Measurements from ENCODE around the gene GRIA4. TPM values are rescaled to one million over a fixed set of nuclear protein-coding genes. Genes with fewer than 3 reads are reported as not detected.

GRIA4 gene
- total and polyA plus RNA-seq, 3 experiments from 2014 or later: not detected

GRCh38 chr11:105840391-105840790, 230.5 kb downstream of the GRIA4 start:
- no peaks in the 10 kb centered on the region for H3K36me3 ChIP-seq (ENCODE audit: insufficient read depth, low read length)
- CTCF ChIA-PET: no interaction called here
- no peaks in the 10 kb centered on the region for H3K4me1 ChIP-seq (ENCODE audit: insufficient read depth, low read length)
- no peak overlapping the region for H3K4me3 Mint-ChIP-seq
- H3K27ac Mint-ChIP-seq: no peak overlapping the region
- H3K27ac ChIP-seq (ENCODE audit: low read depth, low read length): no peak overlapping the region
- no peaks in the 10 kb centered on the region for H3K27me3 ChIP-seq (ENCODE audit: insufficient read depth, low read length, poor library complexity, severe bottlenecking)
- peaks cover 0 to under 1% of the 10 kb centered on the region in 2 donors for H3K27me3 Mint-ChIP-seq
- H3K9me3 Mint-ChIP-seq: peaks cover 0 to 4% (median 0%) of the 10 kb centered on the region in 5 donors
- H3K36me3 Mint-ChIP-seq: no peaks in the 10 kb centered on the region
- POLR2A ChIA-PET: no interaction called here
- no peaks in the 10 kb centered on the region for H3K4me1 Mint-ChIP-seq
- no peak for DNase-seq
- no peaks in the 10 kb centered on the region for H3K9me3 ChIP-seq (ENCODE audit: low read length)
- no peak overlapping the region for H3K4me3 ChIP-seq (ENCODE audit: low read length)

- Mint-ChIP-seq H3K4me1 (no peaks in the 10 kb centered on the region), H3K9me3 (no peaks in the 10 kb centered on the region), H3K36me3 (no peaks in the 10 kb centered on the region), H3K27ac (no peak overlapping the region), H3K4me3 (no peak overlapping the region), H3K27me3 (peaks cover 0 to 1% of the 10 kb centered on the region in 2 donors)
- no peaks in the 10 kb centered on the region for H3K4me1 ChIP-seq (ENCODE audit: insufficient read depth, low read length)
- CTCF ChIA-PET: no interaction called here
- DNase-seq: no peak
- H3K27ac ChIP-seq (ENCODE audit: low read depth, low read length): no peak overlapping the region
- no peaks in the 10 kb centered on the region for H3K27me3 ChIP-seq (ENCODE audit: insufficient read depth, low read length, poor library complexity, severe bottlenecking)
- no peaks in the 10 kb centered on the region for H3K9me3 ChIP-seq (ENCODE audit: low read length)
- no peaks in the 10 kb centered on the region for H3K36me3 ChIP-seq (ENCODE audit: insufficient read depth, low read length)
- POLR2A ChIA-PET: no interaction called here
- no peak overlapping the region for H3K4me3 ChIP-seq (ENCODE audit: low read length)
These were observed 242.5 kb downstream of the GRIA4 start for GRCh38 chr11:105852403-105852802.

- no peaks in the 10 kb centered on the region for H3K4me1 Mint-ChIP-seq
- POLR2A ChIA-PET: no interaction called here
- H3K27ac ChIP-seq (ENCODE audit: low read depth, low read length): no peak overlapping the region
- H3K36me3 Mint-ChIP-seq: no peaks in the 10 kb centered on the region
- no peak overlapping the region for H3K4me3 ChIP-seq (ENCODE audit: low read length)
- no peak for DNase-seq
- no peak overlapping the region for H3K4me3 Mint-ChIP-seq
- no peaks in the 10 kb centered on the region for H3K36me3 ChIP-seq (ENCODE audit: insufficient read depth, low read length)
- H3K27me3 ChIP-seq (ENCODE audit: insufficient read depth, low read length, poor library complexity, severe bottlenecking): no peaks in the 10 kb centered on the region
- no peaks in the 10 kb centered on the region for H3K9me3 ChIP-seq (ENCODE audit: low read length)
- H3K9me3 Mint-ChIP-seq: no peaks in the 10 kb centered on the region
- no peaks in the 10 kb centered on the region for H3K4me1 ChIP-seq (ENCODE audit: insufficient read depth, low read length)
- CTCF ChIA-PET: no interaction called here
- H3K27me3 Mint-ChIP-seq: peaks cover 0 to 2% of the 10 kb centered on the region in 2 donors
- no peak overlapping the region for H3K27ac Mint-ChIP-seq
These were observed 244.4 kb downstream of the GRIA4 start for GRCh38 chr11:105854269-105854668.

GRCh38 chr11:105856954-105857353, 247.1 kb downstream of the GRIA4 start:
- Mint-ChIP-seq H3K4me1 (no peaks in the 10 kb centered on the region), H3K27ac (no peak overlapping the region), H3K36me3 (no peaks in the 10 kb centered on the region), H3K9me3 (no peaks in the 10 kb centered on the region), H3K4me3 (no peak overlapping the region), H3K27me3 (peaks cover 0 to 12% of the 10 kb centered on the region in 2 donors)
- no peak overlapping the region for H3K4me3 ChIP-seq (ENCODE audit: low read length)
- H3K4me1 ChIP-seq (ENCODE audit: insufficient read depth, low read length): no peaks in the 10 kb centered on the region
- no peak overlapping the region for H3K27ac ChIP-seq (ENCODE audit: low read depth, low read length)
- no peaks in the 10 kb centered on the region for H3K36me3 ChIP-seq (ENCODE audit: insufficient read depth, low read length)
- no peaks in the 10 kb centered on the region for H3K9me3 ChIP-seq (ENCODE audit: low read length)
- CTCF ChIA-PET: no interaction called here
- POLR2A ChIA-PET: no interaction called here
- no peaks in the 10 kb centered on the region for H3K27me3 ChIP-seq (ENCODE audit: insufficient read depth, low read length, poor library complexity, severe bottlenecking)
- DNase-seq: no peak

GRCh38 chr11:105857728-105858127, 247.9 kb downstream of the GRIA4 start:
- H3K4me3 ChIP-seq (ENCODE audit: low read length): no peak overlapping the region
- H3K4me3 Mint-ChIP-seq: no peak overlapping the region
- no peaks in the 10 kb centered on the region for H3K27me3 ChIP-seq (ENCODE audit: insufficient read depth, low read length, poor library complexity, severe bottlenecking)
- CTCF ChIA-PET: no interaction called here
- H3K36me3 ChIP-seq (ENCODE audit: insufficient read depth, low read length): no peaks in the 10 kb centered on the region
- no peak overlapping the region for H3K27ac ChIP-seq (ENCODE audit: low read depth, low read length)
- DNase-seq: no peak
- H3K27ac Mint-ChIP-seq: no peak overlapping the region
- peaks cover 0 to 12% of the 10 kb centered on the region in 2 donors for H3K27me3 Mint-ChIP-seq
- no peaks in the 10 kb centered on the region for H3K4me1 Mint-ChIP-seq
- no peaks in the 10 kb centered on the region for H3K4me1 ChIP-seq (ENCODE audit: insufficient read depth, low read length)
- H3K9me3 ChIP-seq (ENCODE audit: low read length): no peaks in the 10 kb centered on the region
- H3K36me3 Mint-ChIP-seq: no peaks in the 10 kb centered on the region
- no peaks in the 10 kb centered on the region for H3K9me3 Mint-ChIP-seq
- POLR2A ChIA-PET: no interaction called here

- no peak overlapping the region for H3K4me3 ChIP-seq (ENCODE audit: low read length)
- no peak overlapping the region for H3K4me3 Mint-ChIP-seq
- H3K27ac ChIP-seq (ENCODE audit: low read depth, low read length): no peak overlapping the region
- no peaks in the 10 kb centered on the region for H3K9me3 ChIP-seq (ENCODE audit: low read length)
- DNase-seq: no peak
- peaks cover 0 to 12% of the 10 kb centered on the region in 2 donors for H3K27me3 Mint-ChIP-seq
- H3K9me3 Mint-ChIP-seq: no peaks in the 10 kb centered on the region
- ChIA-PET CTCF (no interaction called here), POLR2A (no interaction called here)
- H3K36me3 Mint-ChIP-seq: no peaks in the 10 kb centered on the region
- H3K4me1 ChIP-seq (ENCODE audit: insufficient read depth, low read length): no peaks in the 10 kb centered on the region
- no peak overlapping the region for H3K27ac Mint-ChIP-seq
- H3K27me3 ChIP-seq (ENCODE audit: insufficient read depth, low read length, poor library complexity, severe bottlenecking): no peaks in the 10 kb centered on the region
- H3K36me3 ChIP-seq (ENCODE audit: insufficient read depth, low read length): no peaks in the 10 kb centered on the region
- H3K4me1 Mint-ChIP-seq: no peaks in the 10 kb centered on the region
These were observed 249.0 kb downstream of the GRIA4 start for GRCh38 chr11:105858841-105859240.

GRCh38 chr11:105860105-105860504, 250.2 kb downstream of the GRIA4 start:
- CTCF ChIA-PET: no interaction called here
- H3K4me1 ChIP-seq (ENCODE audit: insufficient read depth, low read length): no peaks in the 10 kb centered on the region
- no peak overlapping the region for H3K27ac Mint-ChIP-seq

GRCh38 chr11:105861225-105861624, 251.4 kb downstream of the GRIA4 start:
- peaks cover 0 to 12% of the 10 kb centered on the region in 2 donors for H3K27me3 Mint-ChIP-seq
- H3K36me3 Mint-ChIP-seq: no peaks in the 10 kb centered on the region
- no peak overlapping the region for H3K4me3 Mint-ChIP-seq
- Histone ChIP-seq H3K9me3 (ENCODE audit: low read length) (no peaks in the 10 kb centered on the region), H3K27ac (ENCODE audit: low read depth, low read length) (no peak overlapping the region), H3K36me3 (ENCODE audit: insufficient read depth, low read length) (no peaks in the 10 kb centered on the region), H3K27me3 (ENCODE audit: insufficient read depth, low read length, poor library complexity, severe bottlenecking) (no peaks in the 10 kb centered on the region), H3K4me1 (ENCODE audit: insufficient read depth, low read length) (no peaks in the 10 kb centered on the region), H3K4me3 (ENCODE audit: low read length) (no peak overlapping the region)
- H3K27ac Mint-ChIP-seq: no peak overlapping the region
- ChIA-PET CTCF (no interaction called here), POLR2A (no interaction called here)
- no peak for DNase-seq
- H3K9me3 Mint-ChIP-seq: no peaks in the 10 kb centered on the region
- H3K4me1 Mint-ChIP-seq: no peaks in the 10 kb centered on the region

More at GRCh38 chr11:105860105-105860504, 250.2 kb downstream of the GRIA4 start:
- H3K4me3 ChIP-seq (ENCODE audit: low read length): no peak overlapping the region
- Mint-ChIP-seq H3K27me3 (peaks cover 0 to 12% of the 10 kb centered on the region in 2 donors), H3K4me1 (no peaks in the 10 kb centered on the region), H3K9me3 (no peaks in the 10 kb centered on the region), H3K4me3 (no peak overlapping the region), H3K36me3 (no peaks in the 10 kb centered on the region)
- H3K27me3 ChIP-seq (ENCODE audit: insufficient read depth, low read length, poor library complexity, severe bottlenecking): no peaks in the 10 kb centered on the region
- POLR2A ChIA-PET: no interaction called here
- H3K36me3 ChIP-seq (ENCODE audit: insufficient read depth, low read length): no peaks in the 10 kb centered on the region
- H3K9me3 ChIP-seq (ENCODE audit: low read length): no peaks in the 10 kb centered on the region
- DNase-seq: no peak
- no peak overlapping the region for H3K27ac ChIP-seq (ENCODE audit: low read depth, low read length)

GRCh38 chr11:105862736-105863367, 253.0 kb downstream of the GRIA4 start:
- no peaks in the 10 kb centered on the region for H3K27me3 ChIP-seq (ENCODE audit: insufficient read depth, low read length, poor library complexity, severe bottlenecking)
- no peak overlapping the region for H3K27ac Mint-ChIP-seq
- no peaks in the 10 kb centered on the region for H3K9me3 ChIP-seq (ENCODE audit: low read length)
- no peaks in the 10 kb centered on the region for H3K36me3 Mint-ChIP-seq
- CTCF ChIA-PET: no interaction called here
- POLR2A ChIA-PET: no interaction called here
- H3K27ac ChIP-seq (ENCODE audit: low read depth, low read length): no peak overlapping the region
- H3K4me1 ChIP-seq (ENCODE audit: insufficient read depth, low read length): no peaks in the 10 kb centered on the region
- DNase-seq: peak in 2 of 5 donors; percentile 8 to 10
- no peak overlapping the region for H3K4me3 Mint-ChIP-seq
- H3K36me3 ChIP-seq (ENCODE audit: insufficient read depth, low read length): no peaks in the 10 kb centered on the region
- H3K9me3 Mint-ChIP-seq: no peaks in the 10 kb centered on the region
- H3K27me3 Mint-ChIP-seq: peaks cover 0 to 17% of the 10 kb centered on the region in 2 donors
- no peaks in the 10 kb centered on the region for H3K4me1 Mint-ChIP-seq
- H3K4me3 ChIP-seq (ENCODE audit: low read length): no peak overlapping the region

All from CD8-positive, alpha-beta memory T cell (primary cell).